PC-9 (cell line): ENCODE results near the gene BMS1.

Experiments
- EZH2 ChIP-seq: fragments of 200-600 bp; sonication (generic); IDR thresholded peaks from 2 replicates; pipeline ENCODE4 v1.8.0; 2017; ENCODE audit warnings: antibody characterized with exemption, low read depth
- TF ChIP-seq, protein P1 (sequence below): fragments of 200-600 bp; sonication (generic); conservative IDR thresholded peaks from 2 replicates; pipeline ENCODE4 v1.6.1; 2017; ENCODE audit warnings: mixed run types, antibody characterized with exemption, mild to moderate bottlenecking, moderate library complexity

DNA sequence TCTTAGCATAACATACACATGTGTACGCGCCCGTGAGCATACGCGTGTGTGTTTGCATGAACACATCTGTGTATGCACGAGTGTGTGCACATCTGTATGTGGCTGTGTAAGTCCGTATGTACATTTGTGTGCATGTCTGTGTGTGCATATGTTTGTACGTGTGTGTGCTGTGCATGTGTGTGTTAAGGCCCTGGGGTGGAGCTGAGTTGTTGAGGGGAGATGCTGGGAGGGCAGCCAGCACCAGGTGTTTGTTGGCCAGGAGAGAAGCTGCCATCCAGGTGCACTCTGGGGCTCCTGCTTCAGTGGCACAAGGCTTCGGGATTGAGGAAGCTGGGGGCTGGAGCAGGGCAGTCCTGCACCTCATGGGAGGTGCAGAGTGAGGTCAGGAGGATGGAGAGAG, 85.0 kb downstream of the BMS1 start:
- TF ChIP-seq, protein P1, sequence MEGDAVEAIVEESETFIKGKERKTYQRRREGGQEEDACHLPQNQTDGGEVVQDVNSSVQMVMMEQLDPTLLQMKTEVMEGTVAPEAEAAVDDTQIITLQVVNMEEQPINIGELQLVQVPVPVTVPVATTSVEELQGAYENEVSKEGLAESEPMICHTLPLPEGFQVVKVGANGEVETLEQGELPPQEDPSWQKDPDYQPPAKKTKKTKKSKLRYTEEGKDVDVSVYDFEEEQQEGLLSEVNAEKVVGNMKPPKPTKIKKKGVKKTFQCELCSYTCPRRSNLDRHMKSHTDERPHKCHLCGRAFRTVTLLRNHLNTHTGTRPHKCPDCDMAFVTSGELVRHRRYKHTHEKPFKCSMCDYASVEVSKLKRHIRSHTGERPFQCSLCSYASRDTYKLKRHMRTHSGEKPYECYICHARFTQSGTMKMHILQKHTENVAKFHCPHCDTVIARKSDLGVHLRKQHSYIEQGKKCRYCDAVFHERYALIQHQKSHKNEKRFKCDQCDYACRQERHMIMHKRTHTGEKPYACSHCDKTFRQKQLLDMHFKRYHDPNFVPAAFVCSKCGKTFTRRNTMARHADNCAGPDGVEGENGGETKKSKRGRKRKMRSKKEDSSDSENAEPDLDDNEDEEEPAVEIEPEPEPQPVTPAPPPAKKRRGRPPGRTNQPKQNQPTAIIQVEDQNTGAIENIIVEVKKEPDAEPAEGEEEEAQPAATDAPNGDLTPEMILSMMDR = no peak
- TF ChIP-seq EZH2 = no peak
